Activated CD4-positive, CD25-positive, alpha-beta regulatory T cell treated with anti-CD3 and anti-CD28 coated beads, Interleukin-2, amount 50 U/mL, for 72 hours (primary cell): Measurements from ENCODE around the gene COBL.
"Not testable (repeated sequence)": the region's sequence is repeated elsewhere in the genome, so short reads cannot be mapped to it uniquely, and the experiment has no call there.

Experiments used
- DNase-seq: peaks from one replicate; pipeline ENCODE4 v3.0.0; 2021

The COBL gene

GRCh38 chr7:51017576-51018535 lies 298.8 kb downstream of the COBL start:
- DNase-seq, result no peak

- DNase-seq, result no peak
Measured at GRCh38 chr7:51016546-51016945, 300.1 kb downstream of the COBL start.

DNA sequence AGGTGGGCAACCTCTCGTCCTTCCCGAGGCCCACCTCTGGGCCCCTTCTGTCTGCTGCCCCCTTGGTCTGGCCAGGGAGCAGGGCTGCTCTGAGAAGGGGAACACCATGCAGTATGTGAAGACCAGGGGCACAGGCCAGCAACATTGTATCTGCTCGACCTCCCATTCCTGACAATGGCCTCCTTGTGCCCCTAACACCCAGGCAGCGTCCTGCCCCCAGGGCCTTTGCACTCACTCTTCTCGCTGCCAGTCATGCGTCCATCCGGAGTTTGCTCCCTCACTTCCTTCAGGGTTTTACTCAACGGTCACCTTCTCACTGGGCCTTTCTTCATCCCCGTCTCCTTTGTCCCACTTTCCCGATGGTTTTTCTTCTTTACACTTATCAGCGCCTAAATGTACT lies 301.0 kb downstream of the COBL start:
- DNase-seq, result no peak

- no peak for DNase-seq
Measured at GRCh38 chr7:51014811-51015210, 301.8 kb downstream of the COBL start.

DNA sequence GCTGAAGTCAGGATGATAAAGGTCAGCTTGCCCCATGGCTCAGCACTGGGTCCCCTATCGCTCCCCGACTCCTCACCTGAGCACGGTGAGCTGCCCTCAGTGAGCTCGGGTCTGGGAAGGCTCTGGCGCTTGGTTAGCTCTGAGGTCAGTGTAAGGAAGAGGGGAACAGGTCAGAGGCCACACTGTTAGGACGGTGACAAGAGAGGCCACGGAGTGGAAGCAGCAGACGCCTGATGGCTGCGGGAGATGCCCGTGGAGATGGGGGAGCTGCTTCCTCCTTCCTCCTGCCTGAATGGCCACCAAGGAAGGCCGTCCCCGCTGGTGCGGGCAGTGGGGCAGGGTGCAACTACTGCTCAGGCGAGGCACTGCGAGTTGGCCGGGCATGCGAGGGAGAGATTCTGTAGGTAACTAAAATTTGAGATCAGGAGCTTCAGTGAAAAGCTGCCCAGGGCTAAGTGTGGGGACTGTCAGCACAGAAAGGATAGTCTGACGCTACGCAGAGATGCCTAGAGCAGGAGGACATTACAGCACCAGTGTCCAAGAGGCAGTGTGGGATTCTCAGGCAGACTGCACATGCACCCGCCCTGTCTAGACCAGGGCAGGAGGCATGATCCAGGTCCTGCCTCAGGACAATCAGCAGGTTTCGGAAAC lies 302.6 kb downstream of the COBL start:
- DNase-seq, result no peak

- DNase-seq, result no peak
Measured at GRCh38 chr7:51013218-51013786, 303.3 kb downstream of the COBL start.

GRCh38 chr7:51012569-51013217 lies 303.9 kb downstream of the COBL start:
- DNase-seq, result no peak

GRCh38 chr7:51011710-51012350 lies 304.8 kb downstream of the COBL start:
- no peak for DNase-seq

DNA sequence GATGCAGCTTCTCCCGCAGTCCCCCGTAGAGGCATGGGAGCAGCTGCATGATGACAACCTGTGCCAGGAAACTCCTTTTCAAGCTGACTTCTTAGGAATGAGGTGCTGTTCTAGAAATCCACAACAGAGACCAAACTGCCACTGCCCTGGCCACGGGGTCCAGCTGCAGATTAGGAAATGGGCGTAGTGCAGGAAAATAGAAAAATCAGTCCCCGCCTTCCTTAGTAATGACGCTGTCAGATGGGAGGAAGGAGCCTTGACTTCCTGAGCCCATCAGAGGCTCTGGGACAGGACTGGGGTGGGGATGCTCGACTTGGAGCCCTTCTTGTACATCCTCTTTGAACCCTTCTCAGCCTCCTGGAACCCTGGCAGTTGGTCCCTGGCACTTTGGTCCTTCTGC lies 306.1 kb downstream of the COBL start:
- no peak for DNase-seq

DNA sequence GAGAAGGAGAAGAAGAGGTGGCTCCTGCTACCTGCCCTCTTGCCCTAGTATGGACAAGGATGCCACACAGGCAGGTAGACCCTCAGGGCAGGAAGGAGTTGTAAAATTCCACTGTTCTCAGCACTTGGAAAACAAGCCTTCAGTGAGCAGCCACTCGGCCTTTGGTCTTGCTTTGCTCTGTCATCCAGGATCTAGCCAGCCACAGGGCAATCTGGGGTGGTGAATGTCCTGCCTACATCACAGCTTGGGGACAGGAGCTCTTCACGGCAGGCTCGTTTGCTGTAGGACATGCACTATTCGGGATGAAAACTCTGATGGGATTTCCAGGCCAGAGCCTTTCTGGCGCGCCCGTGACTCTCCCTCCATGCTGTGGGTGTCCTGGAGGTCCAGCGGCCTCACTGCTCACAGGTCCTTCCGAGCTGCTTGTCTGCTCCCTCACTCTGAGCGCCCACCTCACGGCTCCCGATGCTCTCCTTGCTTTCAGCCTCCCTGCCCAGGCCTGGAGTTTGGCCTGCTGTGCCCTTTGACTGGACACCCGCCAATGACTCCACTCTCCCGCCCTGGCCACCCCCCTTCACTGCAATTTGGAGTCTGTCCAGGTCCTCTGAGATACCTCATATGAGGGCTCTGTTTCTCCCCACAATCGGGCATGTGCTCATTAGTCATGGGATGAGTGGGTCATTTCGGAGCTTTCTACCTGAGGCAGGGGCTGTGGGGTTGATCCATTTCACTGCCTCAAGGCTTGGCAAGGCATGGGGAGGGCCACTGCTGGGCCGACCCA lies 306.7 kb downstream of the COBL start:
- no peak for DNase-seq

GRCh38 chr7:51007551-51008505 lies 308.8 kb downstream of the COBL start:
- DNase-seq, result no peak

- no peak for DNase-seq
Measured at GRCh38 chr7:51006483-51007235, 309.9 kb downstream of the COBL start.

DNA sequence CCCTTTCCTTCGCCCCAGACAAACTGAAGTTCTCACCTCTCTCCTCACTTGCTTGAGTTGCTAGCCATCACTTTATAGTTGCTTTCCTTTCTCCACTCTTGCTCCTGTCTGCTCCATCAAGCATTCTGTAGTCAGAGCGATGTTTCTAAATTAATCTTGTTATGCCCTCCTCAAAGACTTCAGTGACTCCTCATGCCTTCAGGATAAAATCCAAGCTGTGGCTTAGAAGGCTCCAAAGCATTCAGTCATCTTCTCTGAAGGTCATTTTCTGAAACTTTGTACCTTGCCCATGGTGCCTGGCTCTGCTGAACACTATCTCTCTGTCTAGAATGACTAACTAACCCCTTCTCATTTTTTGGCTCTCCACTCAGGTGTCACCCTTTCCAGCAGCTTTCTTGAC lies 311.5 kb downstream of the COBL start:
- no peak for DNase-seq

DNA sequence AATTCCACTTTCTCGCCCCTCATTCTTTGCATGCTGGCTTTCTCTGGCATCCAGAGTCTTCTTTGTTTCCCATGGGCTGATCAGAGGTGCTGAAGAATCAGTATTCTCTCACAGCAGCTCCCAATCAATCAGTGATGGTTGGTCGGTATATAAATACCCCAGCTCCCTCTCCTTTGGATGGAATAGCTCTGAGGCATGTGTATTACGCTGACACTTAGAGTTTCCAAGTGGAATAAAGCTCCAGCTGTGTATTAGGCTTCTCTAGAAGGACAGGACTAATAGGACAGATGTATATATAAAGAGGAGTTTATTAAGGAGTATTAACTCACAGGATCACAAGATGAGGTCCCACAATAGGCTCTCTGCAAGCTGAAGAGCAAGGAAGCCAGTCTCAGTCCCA lies 315.7 kb downstream of the COBL start:
- DNase-seq, result no peak

- no peak for DNase-seq
Measured at GRCh38 chr7:50994753-50995319, 321.8 kb downstream of the COBL start.

- DNase-seq, result not testable (repeated sequence)
Measured at GRCh38 chr7:50990214-50990613, 326.4 kb downstream of the COBL start.

- no peak for DNase-seq
Measured at GRCh38 chr7:50988988-50989387, 327.6 kb downstream of the COBL start.

GRCh38 chr7:50988465-50988864 lies 328.1 kb downstream of the COBL start:
- no peak for DNase-seq

DNA sequence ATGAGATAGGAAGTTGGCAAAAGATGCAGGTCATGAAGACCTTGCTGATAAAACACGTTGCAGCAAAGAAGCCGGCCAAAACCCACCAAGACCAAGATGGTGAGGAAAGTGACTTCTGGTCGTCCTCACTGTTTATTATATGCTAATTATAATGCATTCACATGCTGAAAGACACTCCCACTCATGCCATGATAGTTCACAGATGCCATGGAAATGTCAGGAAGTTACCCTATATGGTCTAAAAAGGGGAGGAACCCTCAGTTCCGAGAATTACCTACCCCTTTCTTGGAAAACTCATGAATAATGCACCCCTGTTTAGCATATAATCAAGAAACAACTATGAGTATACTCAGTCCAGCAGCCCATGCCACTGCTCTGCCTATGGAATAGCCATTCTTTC lies 331.5 kb downstream of the COBL start:
- no peak for DNase-seq

- no peak for DNase-seq
Measured at GRCh38 chr7:50983850-50984249, 332.8 kb downstream of the COBL start.
